Right lobe of liver (tissue), 4 donors: ENCODE data around the gene RABL6.

Source experiments
- POLR2A ChIP-seq: fragments of 450-650 bp; IDR thresholded peaks from one replicate; pipeline ENCODE4 v1.6.1; 2017; ENCODE audit warnings: antibody characterized with exemption, mild to moderate bottlenecking
- TF ChIP-seq, protein P1 (sequence below), 4 donors: fragments of 200-600 bp in 3 of 4; fragments of 450-650 bp in 1 of 4; IDR thresholded peaks; one replicate each; pipeline versions ENCODE4 v1.5.1 to v1.8.0; 2016 to 2022; ENCODE audit warnings: antibody characterized with exemption in 4 of 4, mild to moderate bottlenecking in 2 of 4
- donor health status: DM: no; HTN: no; CAD: no.
- donor health status: DM: no; HTN: no; CAD: no.
- donor health status: DM: no; HTN: yes; CAD: no.

DNA sequence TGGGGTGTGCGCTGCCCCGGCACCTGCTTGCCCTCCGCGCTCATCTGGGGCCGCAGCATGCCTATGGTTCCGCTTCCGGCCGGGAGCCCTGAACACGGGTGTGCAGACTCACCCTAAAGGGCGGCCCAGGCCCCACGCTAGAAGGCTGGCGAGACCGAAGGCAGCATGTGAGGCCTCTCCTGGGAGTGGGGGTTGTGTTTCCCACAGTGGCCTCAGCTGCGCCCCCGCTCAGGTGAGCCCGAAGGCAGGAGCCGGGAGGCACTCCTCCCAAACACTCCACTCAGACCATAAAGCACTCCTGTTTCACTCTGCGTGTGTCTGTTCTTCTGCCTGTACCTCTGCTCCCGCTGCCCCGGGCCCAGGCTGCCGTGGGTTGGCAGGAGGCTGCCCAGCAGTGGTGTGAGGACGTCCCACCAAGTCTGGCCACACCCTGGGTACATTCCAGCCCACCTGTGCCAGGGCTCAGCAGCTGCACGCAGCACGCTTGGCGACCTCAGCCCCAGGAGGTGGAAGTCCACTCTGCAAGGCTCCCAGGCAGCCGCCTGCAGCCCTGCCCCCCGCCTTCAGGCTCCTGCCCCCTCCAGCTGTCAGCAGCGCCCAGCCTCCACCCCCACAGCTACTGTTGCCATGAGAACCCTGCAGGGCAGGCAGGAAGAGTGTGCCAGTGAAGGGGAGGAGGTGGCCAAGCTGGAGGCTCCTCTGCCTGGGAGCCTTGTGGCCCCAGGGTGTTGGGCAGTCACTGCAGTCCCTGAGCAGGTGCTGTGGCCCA, 33.3 kb downstream of the RABL6 start:
- no peak for TF ChIP-seq POLR2A
- TF ChIP-seq, protein P1, sequence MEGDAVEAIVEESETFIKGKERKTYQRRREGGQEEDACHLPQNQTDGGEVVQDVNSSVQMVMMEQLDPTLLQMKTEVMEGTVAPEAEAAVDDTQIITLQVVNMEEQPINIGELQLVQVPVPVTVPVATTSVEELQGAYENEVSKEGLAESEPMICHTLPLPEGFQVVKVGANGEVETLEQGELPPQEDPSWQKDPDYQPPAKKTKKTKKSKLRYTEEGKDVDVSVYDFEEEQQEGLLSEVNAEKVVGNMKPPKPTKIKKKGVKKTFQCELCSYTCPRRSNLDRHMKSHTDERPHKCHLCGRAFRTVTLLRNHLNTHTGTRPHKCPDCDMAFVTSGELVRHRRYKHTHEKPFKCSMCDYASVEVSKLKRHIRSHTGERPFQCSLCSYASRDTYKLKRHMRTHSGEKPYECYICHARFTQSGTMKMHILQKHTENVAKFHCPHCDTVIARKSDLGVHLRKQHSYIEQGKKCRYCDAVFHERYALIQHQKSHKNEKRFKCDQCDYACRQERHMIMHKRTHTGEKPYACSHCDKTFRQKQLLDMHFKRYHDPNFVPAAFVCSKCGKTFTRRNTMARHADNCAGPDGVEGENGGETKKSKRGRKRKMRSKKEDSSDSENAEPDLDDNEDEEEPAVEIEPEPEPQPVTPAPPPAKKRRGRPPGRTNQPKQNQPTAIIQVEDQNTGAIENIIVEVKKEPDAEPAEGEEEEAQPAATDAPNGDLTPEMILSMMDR (IDR thresholded peaks at IDR 0.05): no peak
